Urinary bladder (tissue), 4 donors: ENCODE data around the gene SETD9. TPM values are rescaled to one million over a fixed set of nuclear protein-coding genes. Genes with fewer than 3 reads are reported as not detected.

ENCODE experiments used
- DNase-seq: peaks from one replicate; pipeline ENCODE4 v3.0.0-alpha.2; 2015; ENCODE audit errors: extremely low spot score
- H3K27ac ChIP-seq: one replicate; pipeline ENCODE4 v1.5.1; 2013; ENCODE audit warnings: low read depth, mild to moderate bottlenecking, moderate library complexity
- H3K36me3 ChIP-seq: one replicate; pipeline ENCODE4 v1.6.1; 2013; ENCODE audit warnings: mild to moderate bottlenecking, moderate library complexity; ENCODE audit not compliant: insufficient read depth
- H3K4me1 ChIP-seq: one replicate; pipeline ENCODE4 v1.6.1; 2013; ENCODE audit warnings: mild to moderate bottlenecking, moderate library complexity; ENCODE audit not compliant: insufficient read depth
- H3K4me3 ChIP-seq: one replicate; pipeline ENCODE4 v1.5.1; 2013; ENCODE audit warnings: low read depth, low read length
- WGBS: extraction: QIAGEN DNeasy Blood & Tissue Kit; methylation state at CpG from one replicate; pipeline ENCODE4 v1.1.7; 2013; 5-methylcytosine and 5-hydroxymethylcytosine counted together
- polyA plus RNA-seq: library from polyadenylated mRNA; stranded (reverse); fragments of 200-250 nt; gene quantifications from one replicate; pipeline ENCODE4 v1.2.3, GENCODE V29; 2013
- total RNA-seq: library from RNA; depleted of rRNA; stranded (reverse); fragments of >200 nt; gene quantifications from one replicate; pipeline ENCODE4 v1.2.3, GENCODE V29; 2014
- donor health status: healthy with polysubstance abuse.
- donor health status: healthy.

Gene SETD9
- total and polyA plus RNA-seq, 2 donors = 4.8 to 8.7 TPM

DNA sequence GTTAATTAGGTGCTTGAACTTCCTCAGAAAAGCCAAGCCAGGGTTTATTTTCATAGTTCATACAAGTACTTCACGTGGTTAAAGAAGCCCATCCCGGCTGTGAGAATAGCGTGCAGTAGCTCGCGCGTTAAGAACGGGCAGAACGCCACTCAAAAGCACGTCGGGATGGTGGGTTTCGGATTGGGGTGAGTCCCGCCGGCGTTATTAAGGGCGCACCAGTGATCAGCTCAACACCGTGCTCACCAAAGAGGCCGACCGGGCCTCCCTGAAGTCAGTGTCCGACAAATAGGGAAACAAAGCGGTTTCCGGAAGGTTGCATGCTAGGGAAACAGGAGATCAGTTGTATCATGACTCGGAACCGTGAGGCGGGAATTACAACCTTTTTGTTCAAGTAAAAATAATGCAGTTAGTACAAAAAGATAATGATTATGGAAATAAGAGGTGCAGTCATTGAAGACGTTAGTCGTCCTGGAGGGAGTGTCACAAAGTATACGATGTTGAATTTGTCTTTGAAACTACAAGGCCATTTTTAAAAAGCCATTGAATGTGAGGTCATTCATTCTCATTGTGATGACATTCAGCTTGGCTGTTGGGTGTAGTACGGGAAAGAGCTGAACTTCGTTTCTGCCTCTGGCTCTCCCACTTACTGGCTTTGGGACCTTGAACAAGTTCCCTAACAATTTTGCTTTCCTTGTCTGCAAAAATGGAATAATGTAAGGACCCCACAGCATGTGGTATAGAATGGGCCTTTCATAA lies 992 bp downstream of the SETD9 start:
- under 1% methylated on average over 29 of the region's 29 CpGs for WGBS
- Histone ChIP-seq H3K27ac (peak overlapping the region; percentile 82), H3K4me3 (peak overlapping the region; percentile 62), H3K36me3 (no peaks in the 10 kb centered on the region), H3K4me1 (no peaks in the 10 kb centered on the region)
- DNase-seq = peak; percentile 4

DNA sequence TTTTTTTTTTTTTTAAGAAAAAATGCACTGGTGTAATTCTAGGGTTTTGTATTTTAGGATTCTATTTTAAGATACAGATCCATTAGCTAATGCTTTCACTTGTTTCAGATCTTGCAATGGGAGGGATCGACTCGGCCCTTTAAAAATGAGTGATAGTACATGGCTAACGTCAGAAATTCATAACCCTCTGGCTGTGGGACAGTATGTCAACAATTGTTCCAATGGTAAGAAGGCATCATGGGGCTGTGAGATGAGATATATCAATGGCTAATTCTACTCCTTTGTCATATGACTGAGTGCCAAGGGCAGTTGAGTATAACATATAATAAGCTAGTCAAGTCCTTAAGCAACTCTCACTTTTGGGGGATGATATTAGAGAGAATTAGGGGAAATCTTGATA lies 4.4 kb downstream of the SETD9 start:
- Histone ChIP-seq H3K36me3 (no peaks in the 10 kb centered on the region), H3K27ac (no peak overlapping the region), H3K4me1 (no peaks in the 10 kb centered on the region), H3K4me3 (no peak overlapping the region)
- DNase-seq = no peak
- 95% methylated on average over 3 of the region's 3 CpGs for WGBS

- DNase-seq = no peak
- Histone ChIP-seq H3K36me3 (no peaks in the 10 kb centered on the region), H3K27ac (no peak overlapping the region), H3K4me1 (no peaks in the 10 kb centered on the region), H3K4me3 (no peak overlapping the region)
- WGBS = 91% methylated on average over 2 of the region's 2 CpGs
Measured at GRCh38 chr5:56914678-56915077, 5.3 kb downstream of the SETD9 start.

DNA sequence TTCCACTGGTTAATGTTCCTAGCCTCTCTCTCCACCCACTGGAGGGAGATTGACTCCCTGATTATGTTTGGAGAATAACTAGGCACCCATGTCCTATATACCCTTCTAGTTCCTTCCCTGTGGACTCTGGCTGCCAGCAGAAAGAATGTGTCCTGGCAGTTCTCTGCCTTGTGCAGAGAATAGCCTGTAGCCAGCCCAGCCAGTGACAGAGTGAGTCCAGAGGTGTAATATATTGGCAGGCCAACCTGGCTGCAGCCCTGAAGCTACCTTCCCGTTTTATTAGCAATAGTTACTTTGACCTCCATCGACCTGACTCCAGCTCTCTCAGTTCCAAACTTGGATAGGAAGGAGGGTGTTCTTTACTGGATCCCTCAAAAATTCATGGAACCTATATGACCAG lies 8.1 kb downstream of the SETD9 start:
- Histone ChIP-seq H3K36me3 (peaks cover 2% of the 10 kb centered on the region), H3K4me3 (no peak overlapping the region), H3K27ac (no peak overlapping the region), H3K4me1 (no peaks in the 10 kb centered on the region)
- 74% methylated on average over 2 of the region's 2 CpGs for WGBS
- no peak for DNase-seq

DNA sequence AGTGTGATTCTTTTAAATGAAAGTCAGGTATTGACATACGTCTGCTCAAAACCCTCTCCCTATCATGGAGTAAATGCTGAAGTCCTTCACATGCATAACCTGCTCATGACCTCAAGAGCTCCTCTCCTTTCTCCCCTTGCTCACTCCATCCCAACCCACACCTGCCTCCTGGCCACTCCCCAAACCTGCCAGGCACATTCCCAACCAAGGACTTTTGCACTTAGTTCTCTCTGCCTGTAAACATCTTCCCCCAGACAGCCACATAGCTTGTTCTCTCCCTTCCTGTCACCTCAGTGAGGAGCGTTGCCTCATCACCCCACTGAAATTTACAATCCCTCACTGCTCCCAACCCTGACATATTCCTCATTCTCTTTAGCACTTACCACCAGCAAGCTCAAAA lies 8.7 kb downstream of the SETD9 start:
- H3K36me3 ChIP-seq = peaks cover 4% of the 10 kb centered on the region
- WGBS = 75% methylated on average over 2 of the region's 2 CpGs
- no peak overlapping the region for H3K27ac ChIP-seq
- DNase-seq = no peak
- H3K4me3 ChIP-seq = no peak overlapping the region
- H3K4me1 ChIP-seq = no peaks in the 10 kb centered on the region

- H3K4me1 ChIP-seq = no peaks in the 10 kb centered on the region
- H3K36me3 ChIP-seq = peaks cover 4% of the 10 kb centered on the region
- no peak overlapping the region for H3K4me3 ChIP-seq
- DNase-seq = no peak
- H3K27ac ChIP-seq = no peak overlapping the region
- 67% methylated on average over 1 of the region's 1 CpG for WGBS
Measured at GRCh38 chr5:56919942-56920662, 10.7 kb downstream of the SETD9 start.

- WGBS = 97% methylated on average over 6 of the region's 6 CpGs
- H3K4me3 ChIP-seq = no peak overlapping the region
- no peak for DNase-seq
- H3K27ac ChIP-seq = no peak overlapping the region
- H3K36me3 ChIP-seq = peaks cover 4% of the 10 kb centered on the region
- H3K4me1 ChIP-seq = no peaks in the 10 kb centered on the region
Measured at GRCh38 chr5:56922922-56923321, 13.5 kb downstream of the SETD9 start.

GRCh38 chr5:56934325-56934724 lies 24.9 kb downstream of the SETD9 start:
- Histone ChIP-seq H3K4me3 (no peak overlapping the region), H3K27ac (no peak overlapping the region), H3K4me1 (no peaks in the 10 kb centered on the region), H3K36me3 (peaks cover 7% of the 10 kb centered on the region)
- no peak for DNase-seq
- 77% methylated on average over 1 of the region's 1 CpG for WGBS

DNA sequence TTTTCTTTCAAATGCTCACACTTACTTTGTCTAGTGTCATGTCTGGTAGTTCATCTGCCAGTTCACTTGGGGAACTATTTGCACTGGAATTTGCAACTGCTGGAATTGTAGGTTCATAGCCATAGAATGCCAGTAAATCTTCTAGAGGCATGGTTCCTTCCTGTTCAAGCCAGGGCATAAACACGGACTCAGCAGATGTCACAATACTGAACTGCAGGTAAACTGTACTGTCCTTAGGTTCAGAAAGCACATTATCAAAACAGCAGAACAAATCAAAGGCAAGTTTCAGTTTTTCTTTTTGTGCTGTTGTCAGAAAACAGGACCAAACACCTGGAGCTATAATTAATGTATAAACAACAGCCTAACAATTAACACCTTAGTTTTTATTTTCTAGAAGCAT lies 29.5 kb downstream of the SETD9 start:
- no peaks in the 10 kb centered on the region for H3K4me1 ChIP-seq
- 88% methylated on average over 1 of the region's 1 CpG for WGBS
- H3K36me3 ChIP-seq = peaks cover 7% of the 10 kb centered on the region
- DNase-seq = no peak
- no peak overlapping the region for H3K4me3 ChIP-seq
- no peak overlapping the region for H3K27ac ChIP-seq

- no peaks in the 10 kb centered on the region for H3K4me1 ChIP-seq
- H3K27ac ChIP-seq = no peak overlapping the region
- H3K36me3 ChIP-seq = peaks cover 7% of the 10 kb centered on the region
- 17% methylated on average over 1 of the region's 1 CpG for WGBS
- H3K4me3 ChIP-seq = no peak overlapping the region
- DNase-seq = no peak
Measured at GRCh38 chr5:56941981-56942380, 32.6 kb downstream of the SETD9 start.

DNA sequence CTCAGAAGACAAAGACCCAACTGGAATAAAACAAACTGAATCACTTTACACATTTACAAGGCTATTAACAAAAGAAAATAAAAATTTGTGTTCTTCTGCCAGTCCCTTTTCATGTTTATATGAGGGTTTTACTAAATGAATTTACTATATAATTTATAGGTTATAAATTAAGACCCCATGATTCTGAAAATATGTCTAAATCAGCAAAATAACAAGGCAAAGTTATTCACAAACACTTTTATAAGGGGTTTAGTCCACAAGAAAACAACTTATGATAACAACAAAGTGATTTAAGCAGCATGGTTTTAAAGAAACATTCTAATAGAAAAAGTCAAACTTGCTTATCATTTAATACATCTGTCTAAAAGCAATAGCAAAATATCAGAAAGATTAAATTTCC lies 37.7 kb downstream of the SETD9 start:
- Histone ChIP-seq H3K36me3 (no peaks in the 10 kb centered on the region), H3K4me1 (no peaks in the 10 kb centered on the region), H3K4me3 (no peak overlapping the region), H3K27ac (no peak overlapping the region)
- DNase-seq = no peak

DNA sequence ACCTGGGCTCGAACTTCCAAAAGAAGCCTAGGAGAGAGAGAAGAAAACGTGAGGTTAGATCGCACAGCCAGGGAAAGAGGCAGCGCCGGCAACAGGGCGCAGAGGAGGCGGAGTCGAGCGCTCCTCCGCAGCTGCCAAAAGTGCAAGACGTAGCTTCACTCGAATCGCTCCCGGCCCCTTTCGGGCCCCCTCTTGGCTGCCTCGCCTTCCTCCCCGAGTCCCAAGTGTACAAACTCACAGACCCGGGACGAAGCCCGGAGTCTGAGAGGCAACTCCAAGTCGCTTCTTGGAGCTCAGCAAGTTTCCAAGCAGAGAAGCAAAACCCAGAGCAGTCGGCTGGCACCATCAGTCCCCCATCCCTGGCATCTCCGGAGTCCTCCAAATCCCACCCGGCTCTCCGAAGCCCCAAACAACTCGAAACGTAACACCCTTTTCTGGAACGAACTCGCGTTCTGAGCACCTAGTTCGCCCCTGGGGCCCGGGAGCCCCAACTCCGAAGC lies 41.3 kb downstream of the SETD9 start:
- H3K4me3 ChIP-seq = peak overlapping the region; percentile 100
- H3K36me3 ChIP-seq = no peaks in the 10 kb centered on the region
- H3K27ac ChIP-seq = peak overlapping the region; percentile 94
- peak; percentile 68 for DNase-seq
- no peaks in the 10 kb centered on the region for H3K4me1 ChIP-seq
- under 1% methylated on average over 33 of the region's 33 CpGs for WGBS

DNA sequence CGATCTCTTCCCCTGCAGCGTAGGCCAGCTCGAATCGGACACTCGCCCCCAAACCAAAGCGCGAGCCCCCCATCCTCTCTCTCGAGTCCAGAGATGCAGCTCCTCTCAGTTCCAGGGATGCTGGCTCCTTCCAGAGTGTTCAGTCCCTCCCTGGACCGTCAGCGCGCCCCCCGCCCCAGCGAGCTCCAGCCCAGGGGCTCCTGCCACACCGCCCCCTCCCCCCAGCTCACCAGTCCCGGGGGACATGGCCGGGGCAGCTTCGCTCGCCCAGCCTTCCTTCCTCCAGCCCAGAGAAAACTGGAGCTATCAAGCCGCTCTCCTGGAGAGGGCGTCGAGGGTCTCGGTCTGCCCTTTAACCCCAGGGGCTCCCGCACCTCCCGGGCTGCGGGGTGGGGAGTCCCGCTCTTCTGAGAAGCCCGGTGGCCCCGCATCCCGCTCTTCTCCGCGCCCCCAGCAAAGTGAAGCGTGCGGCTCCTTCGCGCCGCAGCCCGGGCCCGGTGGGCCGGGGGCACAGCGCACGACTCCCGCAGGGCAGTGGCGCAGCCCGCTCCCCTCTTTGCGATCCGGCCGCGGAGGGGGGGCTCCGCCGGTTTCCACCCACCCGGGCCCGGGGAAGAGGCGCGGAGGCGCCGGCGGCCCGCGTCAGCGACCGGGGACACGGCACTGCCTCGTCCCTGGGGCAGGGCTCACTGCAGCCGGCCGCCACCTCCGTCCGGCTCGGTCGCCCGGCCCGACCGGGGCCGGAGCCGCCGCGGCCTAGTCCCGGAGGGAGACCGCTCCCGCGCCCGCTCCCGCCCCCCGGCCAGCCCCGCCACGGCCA lies 41.9 kb downstream of the SETD9 start:
- Histone ChIP-seq H3K27ac (peak overlapping the region; percentile 94), H3K4me3 (peak overlapping the region; percentile 100), H3K4me1 (no peaks in the 10 kb centered on the region), H3K36me3 (no peaks in the 10 kb centered on the region)
- under 1% methylated on average over 84 of the region's 85 CpGs for WGBS
- no peak for DNase-seq
